NCI-H1930 (cell line): ENCODE data around the gene THSD4.

Experiments used
- DNase-seq, 2 experiments: peaks; one replicate each; lab custom pipeline; 2025; lab: John Stamatoyannopoulos, UW

The THSD4 gene

GRCh38 chr15:71225851-71226250, 110.6 kb downstream of the THSD4 start:
- DNase-seq, result no peak

- DNase-seq, result no peak
Observed at GRCh38 chr15:71226536-71227455, 111.5 kb downstream of the THSD4 start.

- DNase-seq, result no peak
Observed at GRCh38 chr15:71228403-71228802, 113.1 kb downstream of the THSD4 start.

- no peak for DNase-seq
Observed at GRCh38 chr15:71230303-71230702, 115.0 kb downstream of the THSD4 start.

- no peak for DNase-seq
Observed at GRCh38 chr15:71231758-71232157, 116.5 kb downstream of the THSD4 start.

GRCh38 chr15:71232411-71232810, 117.1 kb downstream of the THSD4 start:
- no peak for DNase-seq

- peak in 1 of 2 experiments; percentile 37 for DNase-seq
Observed at GRCh38 chr15:71237456-71238188, 122.4 kb downstream of the THSD4 start.

- DNase-seq, result no peak
Observed at GRCh38 chr15:71238926-71239325, 123.7 kb downstream of the THSD4 start.

GRCh38 chr15:71239592-71240364, 124.5 kb downstream of the THSD4 start:
- no peak for DNase-seq

- no peak for DNase-seq
Observed at GRCh38 chr15:71242292-71242691, 127.0 kb downstream of the THSD4 start.

- DNase-seq, result no peak
Observed at GRCh38 chr15:71244250-71244649, 129.0 kb downstream of the THSD4 start.

GRCh38 chr15:71245588-71245987, 130.3 kb downstream of the THSD4 start:
- DNase-seq, result no peak

- no peak for DNase-seq
Observed at GRCh38 chr15:71248386-71248785, 133.1 kb downstream of the THSD4 start.

GRCh38 chr15:71249986-71250385, 134.7 kb downstream of the THSD4 start:
- no peak for DNase-seq

- DNase-seq, result peak in 1 of 2 experiments; percentile 8
Observed at GRCh38 chr15:71250936-71251583, 135.8 kb downstream of the THSD4 start.

GRCh38 chr15:71251584-71252043, 136.3 kb downstream of the THSD4 start:
- DNase-seq, result no peak

- DNase-seq, result no peak
Observed at GRCh38 chr15:71252044-71252739, 136.9 kb downstream of the THSD4 start.

- DNase-seq, result no peak
Observed at GRCh38 chr15:71252740-71253047, 137.4 kb downstream of the THSD4 start.

GRCh38 chr15:71254491-71254890, 139.2 kb downstream of the THSD4 start:
- DNase-seq, result no peak

- no peak for DNase-seq
Observed at GRCh38 chr15:71256934-71257664, 141.8 kb downstream of the THSD4 start.

GRCh38 chr15:71259866-71260265, 144.6 kb downstream of the THSD4 start:
- DNase-seq, result no peak
